HG03521 (cell line): ENCODE measurements around the gene PRAMEF13.
"Not testable (repeated sequence)": the region's sequence is repeated elsewhere in the genome, so short reads cannot be mapped to it uniquely, and the experiment has no call there.

ENCODE experiments used
- ATAC-seq: cut with Tn5 transposase; IDR thresholded peaks from one replicate; pipeline ENCODE4 v1.9.1; 2021; ENCODE audit warnings: mild to moderate bottlenecking, moderate library complexity; ENCODE audit not compliant: unreplicated experiment

PRAMEF13 gene

GRCh38 chr1:13201309-13201708, at the start of gene PRAMEF13:
TSS of gene PRAMEF13 (minus strand) at chr1:13201409. CDS start at chr1:13199589, 1,820 bp downstream.
- not testable (repeated sequence) for ATAC-seq

GRCh38 chr1:13247122-13247521, 45.9 kb upstream of the PRAMEF13 start:
- ATAC-seq: not testable (repeated sequence)

GRCh38 chr1:13246554-13246871, 45.3 kb upstream of the PRAMEF13 start:
- not testable (repeated sequence) for ATAC-seq

GRCh38 chr1:13245841-13246553, 44.8 kb upstream of the PRAMEF13 start:
- ATAC-seq: not testable (repeated sequence)

DNA sequence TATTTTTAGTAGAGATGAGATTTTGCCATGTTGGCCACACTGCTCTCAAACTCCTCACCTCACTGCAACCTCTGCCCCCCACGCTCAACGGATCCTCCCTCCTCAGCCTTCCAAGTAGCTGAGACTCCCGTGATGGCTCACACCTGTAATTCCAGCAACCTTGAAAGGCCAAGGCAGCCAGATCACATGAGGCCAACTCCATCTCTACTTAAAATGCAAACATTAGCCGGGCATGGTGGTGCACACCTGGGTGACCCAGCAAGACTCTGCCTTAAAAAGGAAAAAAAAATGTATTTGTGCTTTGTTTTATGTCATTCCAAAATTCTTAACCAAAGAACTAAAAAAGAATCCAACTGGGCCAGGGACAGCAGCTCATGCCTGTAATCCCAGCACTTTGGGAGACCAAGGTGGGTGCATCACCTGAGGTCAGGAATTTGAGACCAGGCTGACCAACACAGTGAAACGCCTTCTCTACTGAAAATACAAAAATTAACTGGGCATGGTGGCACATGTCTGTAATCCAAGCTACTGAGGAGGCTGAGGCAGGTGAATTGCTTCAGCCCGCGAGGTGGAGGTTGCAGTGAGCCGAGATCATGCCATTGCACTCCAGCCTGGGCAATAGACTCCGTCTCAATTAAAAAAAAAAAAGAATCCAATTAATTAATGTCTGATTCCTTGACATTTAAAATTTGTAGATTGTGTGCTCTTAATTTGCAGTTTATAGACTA, 42.5 kb upstream of the PRAMEF13 start:
- ATAC-seq: not testable (repeated sequence)

DNA sequence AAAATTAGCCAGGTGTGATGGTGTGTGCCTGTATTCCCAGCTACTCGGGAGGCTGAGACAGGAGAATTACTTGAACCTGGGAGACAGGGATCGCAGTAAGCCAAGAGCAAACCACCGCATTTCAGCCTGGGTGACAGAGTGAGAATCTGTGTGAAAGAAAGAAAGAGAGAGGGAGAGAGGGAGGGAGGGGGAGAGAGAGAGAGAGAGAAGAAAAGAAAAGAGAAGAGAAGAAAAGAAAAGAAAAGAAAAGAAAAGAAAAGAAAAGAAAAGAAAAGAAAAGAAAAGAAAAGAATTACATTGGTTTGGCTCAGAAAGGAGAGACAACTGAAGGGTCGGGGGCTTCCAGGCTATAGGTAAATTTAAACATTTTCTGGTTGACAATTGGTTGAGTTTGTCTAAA, 38.4 kb upstream of the PRAMEF13 start:
- not testable (repeated sequence) for ATAC-seq

DNA sequence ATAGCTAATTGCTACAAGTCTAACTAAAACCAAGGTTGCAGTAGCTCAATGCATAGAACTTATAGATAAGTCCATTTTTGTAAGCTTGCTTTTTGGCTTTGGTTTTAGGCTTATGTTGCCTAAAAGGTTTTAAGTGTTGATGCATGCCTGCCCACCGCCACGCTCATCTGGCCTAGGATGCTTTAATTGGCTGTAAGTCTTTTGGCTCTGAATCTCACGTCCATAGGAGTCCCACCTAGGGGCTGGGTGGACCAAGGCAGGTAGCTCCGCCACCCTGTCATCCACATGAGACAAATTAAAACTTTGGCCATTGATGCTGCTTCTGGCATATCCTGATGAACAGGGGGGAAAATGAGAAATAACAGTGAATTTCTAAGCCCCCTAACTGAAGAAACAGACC, 36.4 kb upstream of the PRAMEF13 start:
- not testable (repeated sequence) for ATAC-seq

DNA sequence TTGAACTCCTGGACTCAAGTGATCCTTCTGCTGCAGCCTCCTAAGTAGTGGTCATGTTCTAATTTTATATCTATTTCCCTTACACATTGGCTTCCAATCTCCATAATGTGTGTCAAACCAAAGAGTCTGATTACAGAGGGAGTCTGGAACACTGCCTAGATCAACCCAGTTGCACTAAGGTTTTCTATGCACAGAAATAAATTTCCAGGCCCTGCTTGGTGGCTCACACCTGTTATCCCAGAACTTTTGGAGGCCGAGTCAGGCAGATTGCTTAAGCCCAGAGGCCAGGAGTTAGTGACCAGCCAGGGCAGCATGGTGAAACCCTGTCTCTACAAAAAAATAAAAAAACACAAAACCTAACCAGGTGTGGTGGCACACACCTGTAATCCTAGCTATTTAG, 32.8 kb upstream of the PRAMEF13 start:
- not testable (repeated sequence) for ATAC-seq

- ATAC-seq: not testable (repeated sequence)
Observed at GRCh38 chr1:13232056-13232455, 30.8 kb upstream of the PRAMEF13 start.

GRCh38 chr1:13231061-13231750, 30.0 kb upstream of the PRAMEF13 start:
- ATAC-seq: not testable (repeated sequence)

GRCh38 chr1:13230601-13231000, 29.4 kb upstream of the PRAMEF13 start:
- ATAC-seq: not testable (repeated sequence)

- not testable (repeated sequence) for ATAC-seq
Observed at GRCh38 chr1:13230096-13230495, 28.9 kb upstream of the PRAMEF13 start.

DNA sequence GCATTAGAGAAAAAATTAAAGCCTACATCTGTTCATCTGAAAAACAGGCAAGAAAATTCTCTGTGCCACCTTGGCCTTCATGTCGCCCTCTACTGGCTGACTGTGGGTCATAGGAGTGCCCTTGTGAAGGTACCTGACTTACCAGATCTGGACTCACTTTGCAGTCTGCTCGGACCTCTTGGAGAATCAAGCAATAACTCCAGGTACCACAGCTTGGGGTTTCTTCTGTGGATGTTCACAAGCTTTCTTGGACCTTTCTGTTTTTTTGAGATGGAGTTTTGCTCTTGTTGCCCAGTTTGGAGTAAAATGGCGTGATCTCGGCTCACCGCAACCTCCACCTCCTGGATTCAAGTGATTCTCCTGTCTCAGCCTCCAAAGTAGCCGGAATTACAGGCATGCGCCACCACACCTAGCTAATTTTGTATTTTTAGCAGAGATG, 27.2 kb upstream of the PRAMEF13 start:
- no peak for ATAC-seq

DNA sequence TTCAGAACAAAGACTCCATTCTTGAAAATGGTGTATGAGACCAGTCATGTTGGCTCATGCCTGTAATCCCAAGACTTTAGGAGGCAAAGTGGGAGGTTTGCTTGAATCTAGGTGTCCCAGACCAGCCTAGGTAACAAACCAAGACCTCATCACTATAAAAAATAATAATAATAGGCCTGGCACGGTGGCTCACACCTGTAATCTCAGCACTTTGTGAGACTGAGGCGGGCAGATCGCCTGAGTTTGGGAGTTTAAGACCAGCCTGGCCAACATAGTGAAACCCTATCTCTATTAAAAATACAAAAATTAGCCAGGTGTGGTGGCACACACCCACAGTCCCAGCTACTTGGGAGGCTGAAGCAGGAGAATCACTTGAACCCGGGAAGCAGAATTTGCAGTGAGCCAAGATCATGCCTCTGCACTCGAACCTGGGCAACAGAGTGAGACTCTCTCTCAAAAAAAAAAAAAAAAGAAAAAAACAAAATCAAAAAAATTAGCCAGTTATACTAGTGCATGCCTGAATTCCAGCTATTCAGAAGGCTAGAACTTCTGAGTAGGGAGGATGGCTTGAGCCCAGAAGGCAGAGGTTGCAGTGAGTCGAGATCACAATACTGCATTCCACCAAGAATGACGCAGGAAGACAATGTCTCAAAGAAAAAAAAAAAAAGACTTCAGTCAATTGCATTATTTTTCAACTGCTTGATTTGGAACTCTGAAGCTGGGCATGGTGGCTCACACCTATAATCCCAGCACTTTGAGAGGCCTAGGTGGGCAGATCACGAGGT, 26.3 kb upstream of the PRAMEF13 start:
- not testable (repeated sequence) for ATAC-seq

GRCh38 chr1:13225675-13226204, 24.5 kb upstream of the PRAMEF13 start, which contains the start of gene PRAMEF18:
TSS of gene PRAMEF18 (minus strand) at chr1:13226154. CDS start at chr1:13226106, 48 bp downstream.
- not testable (repeated sequence) for ATAC-seq

- ATAC-seq: no peak
Observed at GRCh38 chr1:13224480-13225060, 23.4 kb upstream of the PRAMEF13 start.

GRCh38 chr1:13222788-13223187, 21.6 kb upstream of the PRAMEF13 start:
- ATAC-seq: not testable (repeated sequence)

DNA sequence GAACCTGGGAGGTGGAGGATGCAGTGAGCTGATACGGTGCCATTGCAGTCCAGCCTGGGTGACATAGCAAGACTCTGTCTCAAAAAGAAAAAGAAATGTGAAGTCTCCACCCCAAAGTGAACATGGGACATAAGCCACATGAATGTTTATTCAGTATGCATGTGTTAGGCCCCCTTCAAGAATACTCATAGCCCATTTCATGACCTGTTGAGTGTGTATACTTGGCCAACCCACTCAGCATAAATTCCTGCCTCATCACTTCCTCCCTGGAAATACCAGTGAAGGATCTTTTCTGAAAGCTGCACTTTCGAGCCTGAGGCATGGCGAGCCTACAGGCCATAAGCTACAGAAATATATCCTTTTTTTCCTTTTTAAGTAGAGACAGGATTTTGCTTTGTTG, 18.0 kb upstream of the PRAMEF13 start:
- ATAC-seq: not testable (repeated sequence)

DNA sequence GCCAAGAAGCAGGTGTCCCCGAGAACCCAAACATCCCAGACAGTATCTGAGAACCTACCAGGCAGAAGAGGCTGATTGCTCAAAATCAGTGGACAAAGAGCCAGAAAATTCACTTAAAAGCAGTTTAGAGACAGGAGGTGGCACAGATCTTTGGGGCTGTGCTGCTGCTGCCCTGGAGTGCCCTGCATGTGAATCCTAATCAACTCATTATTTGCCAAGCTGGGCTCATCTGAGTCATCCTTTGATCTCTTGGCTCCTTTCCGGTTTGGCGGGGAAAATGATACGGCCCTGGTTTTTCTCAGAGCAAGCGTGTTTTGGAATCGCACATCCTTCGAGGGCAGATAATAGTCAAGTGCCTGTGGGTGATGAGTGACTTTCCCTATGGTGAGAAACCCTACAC, 15.4 kb upstream of the PRAMEF13 start:
- not testable (repeated sequence) for ATAC-seq

DNA sequence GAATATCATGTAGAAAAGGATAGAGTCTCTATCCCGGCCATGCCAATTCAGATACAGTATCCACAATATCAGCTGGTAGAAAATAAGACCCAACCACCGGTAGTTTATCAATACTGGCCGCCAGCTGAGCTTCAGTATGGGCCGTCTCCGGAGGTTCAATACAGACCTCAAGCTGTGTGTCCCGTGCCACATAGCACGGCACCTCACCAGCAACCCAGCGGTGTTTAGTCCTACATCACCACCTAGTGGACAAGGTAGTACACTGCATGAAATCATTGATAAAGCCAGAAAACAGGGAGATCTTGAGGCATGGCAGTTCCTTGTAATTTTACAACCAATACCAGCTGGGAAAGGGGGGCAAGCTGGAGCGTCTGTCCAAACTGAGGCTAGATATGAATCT, 7.5 kb upstream of the PRAMEF13 start:
- ATAC-seq: not testable (repeated sequence)
